OCI-LY1 (cell line): ENCODE results near the gene RHOU.

ENCODE experiments used
- H2AFZ ChIP-seq: fragments of 200-600 bp; sonication (generic), shearing (Covaris generic); 2 replicates; pipeline ENCODE4 v1.6.0; 2014; ENCODE audit warnings: antibody characterized with exemption, mild to moderate bottlenecking, low read length
- H3F3A ChIP-seq: fragments of 200-600 bp; sonication (generic), shearing (Covaris generic); 2 replicates; pipeline ENCODE4 v1.6.0; 2014; ENCODE audit warnings: mild to moderate bottlenecking, antibody characterized with exemption, low read length, moderate library complexity; ENCODE audit not compliant: insufficient read depth
- H3K27ac ChIP-seq: fragments of 200-600 bp; sonication (generic); 2 replicates; pipeline ENCODE4 v1.5.1; 2014; ENCODE audit warnings: low read length, mixed run types, mild to moderate bottlenecking, low read depth; ENCODE audit not compliant: poor library complexity, severe bottlenecking
- H3K27me3 ChIP-seq: fragments of 200-600 bp; sonication (generic); 2 replicates; pipeline ENCODE4 v1.6.0; 2014; ENCODE audit warnings: antibody characterized with exemption, mild to moderate bottlenecking, low read length, moderate library complexity; ENCODE audit not compliant: insufficient read depth
- H3K36me3 ChIP-seq: fragments of 200-600 bp; sonication (generic); 2 replicates; pipeline ENCODE4 v1.6.1; 2014; ENCODE audit warnings: mild to moderate bottlenecking, antibody characterized with exemption, low read length, moderate library complexity, mixed read lengths; ENCODE audit not compliant: insufficient read depth
- H3K4me1 ChIP-seq: fragments of 200-600 bp; sonication (generic); 2 replicates; pipeline ENCODE4 v1.5.1; 2014; ENCODE audit warnings: mild to moderate bottlenecking, low read length, moderate library complexity; ENCODE audit not compliant: insufficient read depth, severe bottlenecking
- H3K4me2 ChIP-seq: fragments of 200-600 bp; sonication (generic), shearing (Covaris generic); 2 replicates; pipeline ENCODE4 v1.6.1; 2014; ENCODE audit warnings: low read length
- H3K4me3 ChIP-seq: fragments of 200-600 bp; sonication (generic); 2 replicates; pipeline ENCODE4 v1.5.1; 2014; ENCODE audit warnings: low read length, low read depth, mild to moderate bottlenecking, mixed read lengths; ENCODE audit not compliant: poor library complexity, severe bottlenecking
- H3K79me2 ChIP-seq: fragments of 200-600 bp; shearing (Covaris generic); 2 replicates; pipeline ENCODE4 v1.6.1; 2016; ENCODE audit warnings: mixed run types, low read length, mixed read lengths; ENCODE audit not compliant: insufficient read depth
- H3K9ac ChIP-seq: fragments of 200-600 bp; sonication (generic), shearing (Covaris generic); 2 replicates; pipeline ENCODE4 v1.6.1; 2014; ENCODE audit warnings: mild to moderate bottlenecking, low read length, mixed read lengths
- H3K9me2 ChIP-seq: fragments of 200-600 bp; sonication (generic), shearing (Covaris generic); 2 replicates; pipeline ENCODE4 v1.6.1; 2014; ENCODE audit warnings: low read depth, mild to moderate bottlenecking, low read length, mixed read lengths
- H3K9me3 ChIP-seq: fragments of 200-600 bp; shearing (Covaris generic); 2 replicates; pipeline ENCODE4 v1.6.1; 2014; ENCODE audit warnings: low read length, mixed read lengths
- H4K20me1 ChIP-seq: fragments of 200-600 bp; sonication (generic), shearing (Covaris generic); 2 replicates; pipeline ENCODE4 v1.6.0; 2016; ENCODE audit warnings: mild to moderate bottlenecking, low read length; ENCODE audit not compliant: insufficient read depth
- CTCF ChIP-seq: fragments of 200-600 bp; sonication (generic), shearing (Covaris generic); IDR thresholded peaks from 2 replicates; pipeline ENCODE4 v1.5.1; 2017; ENCODE audit warnings: mild to moderate bottlenecking, antibody characterized with exemption, low read length, moderate library complexity, mixed read lengths
- EZH2 ChIP-seq: fragments of 200-600 bp; sonication (generic), shearing (Covaris generic); IDR thresholded peaks from 2 replicates; pipeline ENCODE4 v1.8.0; 2017; ENCODE audit warnings: borderline replicate concordance, mixed run types, mild to moderate bottlenecking, antibody characterized with exemption, low read length, moderate library complexity, mixed read lengths

The RHOU gene

GRCh38 chr1:228721407-228721806, 13.9 kb upstream of the RHOU start:
- H3K79me2 ChIP-seq: no peaks in the 10 kb centered on the region
- no peak overlapping the region for H3K9ac ChIP-seq
- no peaks in the 10 kb centered on the region for H4K20me1 ChIP-seq
- no peaks in the 10 kb centered on the region for H3K4me1 ChIP-seq
- H3K4me2 ChIP-seq: no peak overlapping the region
- H3K27ac ChIP-seq: no peak overlapping the region
- no peak overlapping the region for H2AFZ ChIP-seq
- TF ChIP-seq EZH2: no peak
- no peak for TF ChIP-seq CTCF
- H3K36me3 ChIP-seq: no peaks in the 10 kb centered on the region
- no peaks in the 10 kb centered on the region for H3K9me3 ChIP-seq
- H3K27me3 ChIP-seq: no peaks in the 10 kb centered on the region
- no peak overlapping the region for H3K4me3 ChIP-seq
- H3F3A ChIP-seq: no peaks in the 10 kb centered on the region
- H3K9me2 ChIP-seq: no peaks in the 10 kb centered on the region

GRCh38 chr1:228723287-228723686, 12.0 kb upstream of the RHOU start:
- H3K27ac ChIP-seq: no peak overlapping the region
- H3K9me3 ChIP-seq: no peaks in the 10 kb centered on the region
- no peaks in the 10 kb centered on the region for H3K4me1 ChIP-seq
- H3K27me3 ChIP-seq: no peaks in the 10 kb centered on the region
- no peaks in the 10 kb centered on the region for H3K79me2 ChIP-seq
- H4K20me1 ChIP-seq: no peaks in the 10 kb centered on the region
- H3K9ac ChIP-seq: no peak overlapping the region
- no peak overlapping the region for H3K4me3 ChIP-seq
- no peak for TF ChIP-seq EZH2
- TF ChIP-seq CTCF: no peak
- no peaks in the 10 kb centered on the region for H3K9me2 ChIP-seq
- no peak overlapping the region for H3K4me2 ChIP-seq
- no peak overlapping the region for H2AFZ ChIP-seq
- H3F3A ChIP-seq: no peaks in the 10 kb centered on the region
- no peaks in the 10 kb centered on the region for H3K36me3 ChIP-seq

- H3K79me2 ChIP-seq: no peaks in the 10 kb centered on the region
- no peaks in the 10 kb centered on the region for H3F3A ChIP-seq
- H3K9me2 ChIP-seq: no peaks in the 10 kb centered on the region
- no peaks in the 10 kb centered on the region for H3K27me3 ChIP-seq
- no peaks in the 10 kb centered on the region for H4K20me1 ChIP-seq
- no peak overlapping the region for H3K27ac ChIP-seq
- H3K4me3 ChIP-seq: no peak overlapping the region
- H3K4me2 ChIP-seq: no peak overlapping the region
- H3K4me1 ChIP-seq: no peaks in the 10 kb centered on the region
- no peaks in the 10 kb centered on the region for H3K9me3 ChIP-seq
- TF ChIP-seq CTCF (no peak), EZH2 (no peak)
- no peak overlapping the region for H2AFZ ChIP-seq
- no peaks in the 10 kb centered on the region for H3K36me3 ChIP-seq
- no peak overlapping the region for H3K9ac ChIP-seq
These were observed 11.4 kb upstream of the RHOU start for GRCh38 chr1:228723921-228724320.
